ENCODE results near the gene HSBP1L1. TPM values are rescaled to one million over a fixed set of nuclear protein-coding genes. Genes with fewer than 3 reads are reported as not detected.

HSBP1L1 gene
- total RNA-seq, 1 experiment from 2014 or later: not detected

GRCh38 chr18:80004600-80005342, 40.3 kb downstream of the HSBP1L1 start:
- H3K14ac ChIP-seq (ENCODE audit: insufficient read depth, low read length): no peak overlapping the region
- H2BK20ac ChIP-seq (ENCODE audit: low read depth, low read length, poor library complexity, severe bottlenecking): no peak overlapping the region
- H3T11ph ChIP-seq (ENCODE audit: low read length): no peak overlapping the region
- no peak overlapping the region for H2AFZ ChIP-seq (ENCODE audit: low read length)
- no peak overlapping the region for H3K56ac ChIP-seq (ENCODE audit: insufficient read length, low read depth, low read length)
- no peaks in the 10 kb centered on the region for H4K20me1 ChIP-seq (ENCODE audit: control insufficient read depth, insufficient read depth, insufficient read length)
- no peak overlapping the region for H3K4me2 ChIP-seq (ENCODE audit: insufficient read depth, insufficient read length, low read length)
- DNase-seq: no peak
- H3K4me1 ChIP-seq (ENCODE audit: insufficient read depth, low read length): no peaks in the 10 kb centered on the region; the same call in 1 of the 2 replicates
- no peak overlapping the region for H2BK5ac ChIP-seq (ENCODE audit: insufficient read length, low read length)
- H3K18ac ChIP-seq (ENCODE audit: insufficient read length, low read depth, low read length): no peak overlapping the region
- no peaks in the 10 kb centered on the region for H3K79me2 ChIP-seq (ENCODE audit: insufficient read depth, low read length)
- TF ChIP-seq CTCF (conservative IDR thresholded peaks at IDR 0.05): no peak
- no peak overlapping the region; a peak in 1 of 5 replicates for H3K4me3 Mint-ChIP-seq
- H2BK120ac ChIP-seq (ENCODE audit: low read depth, low read length, poor library complexity, severe bottlenecking): no peak overlapping the region
- H3K9me3 ChIP-seq (ENCODE audit: control insufficient read depth, low read depth, low read length): no peaks in the 10 kb centered on the region
- no peaks in the 10 kb centered on the region for H3K79me1 ChIP-seq (ENCODE audit: insufficient read depth, low read depth, low read length, poor library complexity, severe bottlenecking)
- H4K8ac ChIP-seq (replicated peaks; ENCODE audit: insufficient read length, low read depth, low read length): no peak overlapping the region
- H4K5ac ChIP-seq (ENCODE audit: insufficient read length, low read depth, low read length): no peak overlapping the region
- peaks cover 12 to 40% (median 14%) of the 10 kb centered on the region in 3 experiments for H3K36me3 Mint-ChIP-seq (ENCODE audit: insufficient read depth in 1 of 3, low read depth in 3 of 3)
- H3K9me3 Mint-ChIP-seq: peaks cover 58 to 59% of the 10 kb centered on the region in 2 experiments
- H3K27me3 ChIP-seq (ENCODE audit: insufficient read depth, low read length): no peaks in the 10 kb centered on the region
- H3K4me1 Mint-ChIP-seq: peaks cover 13 to 20% of the 10 kb centered on the region in 2 experiments
- no CpG with 5 or more reads among the region's 12 CpGs for WGBS (ENCODE audit: extremely low coverage, insufficient read length, low lambda C conversion rate)
- no peak overlapping the region for H2AK5ac ChIP-seq (ENCODE audit: insufficient read length, low read length)
- H3K27ac ChIP-seq (ENCODE audit: insufficient read length, low read depth, low read length): no peak overlapping the region
- H3K23me2 ChIP-seq (ENCODE audit: insufficient read length, low read depth, low read length, poor library complexity, severe bottlenecking): no peaks in the 10 kb centered on the region
- H3K23ac ChIP-seq (ENCODE audit: insufficient read length, low read depth, low read length): no peak overlapping the region
- no peak overlapping the region for H2BK15ac ChIP-seq (ENCODE audit: low read depth, low read length)
- H2BK12ac ChIP-seq (ENCODE audit: insufficient read length, low read depth, low read length): no peak overlapping the region
- H3K9ac ChIP-seq (ENCODE audit: extremely low read depth, insufficient read length, low read length): no peak overlapping the region
- no peak overlapping the region for H4K91ac ChIP-seq (ENCODE audit: insufficient read length, low read depth, low read length)
- H3K4ac ChIP-seq (ENCODE audit: low read depth, low read length): no peak overlapping the region
- H3K27ac Mint-ChIP-seq: no peak overlapping the region
- H3K27me3 Mint-ChIP-seq (ENCODE audit: low read depth): peaks cover 9% of the 10 kb centered on the region
